ENCODE data around the gene ETFB. TPM values are rescaled to one million over a fixed set of nuclear protein-coding genes. Genes with fewer than 3 reads are reported as not detected.

The ETFB gene
- total RNA-seq, 1 donor from 2014 or later = 114 TPM

DNA sequence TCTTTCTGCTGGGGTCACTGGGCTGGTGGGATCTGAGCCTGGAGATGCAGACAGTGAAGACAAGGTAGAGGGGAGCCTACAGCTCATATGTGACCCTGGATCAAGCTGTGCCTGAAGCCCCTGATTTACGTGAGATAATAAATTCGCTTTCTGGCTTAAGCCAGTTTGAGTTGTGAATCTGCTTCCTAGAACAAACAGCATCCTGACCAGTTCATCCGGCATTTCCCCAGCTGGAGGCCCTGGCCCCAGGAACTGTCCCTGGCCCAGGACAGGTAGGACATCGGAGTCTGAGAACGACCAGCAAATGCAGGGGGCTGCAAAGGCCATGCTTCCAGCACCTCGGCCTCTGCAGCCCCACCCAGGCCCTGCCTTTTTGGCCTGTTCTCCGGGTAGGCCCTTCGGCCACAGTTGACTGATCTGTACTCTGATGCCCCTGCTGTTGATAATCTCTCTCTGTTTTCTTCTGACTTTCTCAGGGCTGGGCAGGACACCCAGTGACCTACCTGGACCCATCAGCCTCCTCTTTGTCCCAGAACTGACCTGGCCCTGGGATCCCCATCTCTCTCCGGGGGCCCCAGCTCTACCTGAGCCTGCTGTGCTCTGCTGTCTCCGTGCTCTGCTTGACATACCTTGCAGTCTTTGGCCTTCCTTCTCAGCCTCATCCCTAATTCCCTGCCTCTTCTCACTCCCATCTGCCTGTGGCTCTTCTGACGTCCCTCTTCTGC is 14.8 kb downstream of the ETFB start:
- no peak for DNase-seq (ENCODE audit: extremely low spot score in 2 of 2)
- no peak for TF ChIP-seq POLR2AphosphoS5 (IDR thresholded peaks at IDR 0.05; ENCODE audit: insufficient read depth in 1 of 2, low read depth in 1 of 2)
- TF ChIP-seq POLR2A (IDR thresholded peaks at IDR 0.05) = no peak
- TF ChIP-seq, protein P1, sequence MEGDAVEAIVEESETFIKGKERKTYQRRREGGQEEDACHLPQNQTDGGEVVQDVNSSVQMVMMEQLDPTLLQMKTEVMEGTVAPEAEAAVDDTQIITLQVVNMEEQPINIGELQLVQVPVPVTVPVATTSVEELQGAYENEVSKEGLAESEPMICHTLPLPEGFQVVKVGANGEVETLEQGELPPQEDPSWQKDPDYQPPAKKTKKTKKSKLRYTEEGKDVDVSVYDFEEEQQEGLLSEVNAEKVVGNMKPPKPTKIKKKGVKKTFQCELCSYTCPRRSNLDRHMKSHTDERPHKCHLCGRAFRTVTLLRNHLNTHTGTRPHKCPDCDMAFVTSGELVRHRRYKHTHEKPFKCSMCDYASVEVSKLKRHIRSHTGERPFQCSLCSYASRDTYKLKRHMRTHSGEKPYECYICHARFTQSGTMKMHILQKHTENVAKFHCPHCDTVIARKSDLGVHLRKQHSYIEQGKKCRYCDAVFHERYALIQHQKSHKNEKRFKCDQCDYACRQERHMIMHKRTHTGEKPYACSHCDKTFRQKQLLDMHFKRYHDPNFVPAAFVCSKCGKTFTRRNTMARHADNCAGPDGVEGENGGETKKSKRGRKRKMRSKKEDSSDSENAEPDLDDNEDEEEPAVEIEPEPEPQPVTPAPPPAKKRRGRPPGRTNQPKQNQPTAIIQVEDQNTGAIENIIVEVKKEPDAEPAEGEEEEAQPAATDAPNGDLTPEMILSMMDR (IDR thresholded peaks at IDR 0.05) = no peak
- Histone ChIP-seq H3K4me1 (peaks cover 8% of the 10 kb centered on the region), H3K4me3 (no peak overlapping the region), H3K27me3 (no peaks in the 10 kb centered on the region), H3K9me3 (no peaks in the 10 kb centered on the region), H3K27ac (peak overlapping the region; percentile 26), H3K36me3 (peaks cover 0 to 17% of the 10 kb centered on the region in 2 donors)
- intact Hi-C loops (cut with DNase I) = no loop called here

- H3K9me3 ChIP-seq = no peaks in the 10 kb centered on the region
- intact Hi-C loops (cut with DNase I) = no loop called here
- no peak overlapping the region for H3K4me3 ChIP-seq
- H3K27ac ChIP-seq = no peak overlapping the region
- H3K27me3 ChIP-seq = no peaks in the 10 kb centered on the region
- H3K36me3 ChIP-seq = peaks cover 0 to 24% of the 10 kb centered on the region in 2 donors
- TF ChIP-seq POLR2A (IDR thresholded peaks at IDR 0.05) (no peak), POLR2AphosphoS5 (IDR thresholded peaks at IDR 0.05; ENCODE audit: insufficient read depth in 1 of 2, low read depth in 1 of 2) (no peak)
- TF ChIP-seq, protein P1 (IDR thresholded peaks at IDR 0.05) = no peak
- H3K4me1 ChIP-seq = no peaks in the 10 kb centered on the region
- no peak for DNase-seq (ENCODE audit: extremely low spot score in 2 of 2)
Measured at GRCh38 chr19:51347209-51347928, 18.8 kb downstream of the ETFB start.

DNA sequence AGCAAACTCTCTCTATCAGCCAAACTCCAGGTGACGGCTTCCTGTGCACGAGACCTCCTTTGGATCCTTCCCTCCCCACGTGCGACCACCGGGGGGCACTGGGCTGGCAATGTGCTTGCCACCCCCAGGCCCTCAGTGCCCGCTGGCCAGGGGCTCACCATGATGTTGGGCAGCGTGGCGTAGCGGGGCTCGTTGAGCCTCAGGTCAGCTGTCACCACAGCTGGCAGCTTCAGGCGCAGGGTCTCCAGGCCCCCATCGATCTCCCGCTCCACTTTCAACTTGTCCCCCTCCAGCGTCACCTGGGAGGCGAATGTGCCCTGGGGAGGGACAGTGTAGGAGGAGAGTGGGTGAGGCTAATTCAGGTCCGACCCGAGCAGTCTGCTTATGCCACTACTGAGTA is 19.4 kb downstream of the ETFB start:
- Histone ChIP-seq H3K36me3 (peaks cover 0 to 24% of the 10 kb centered on the region in 2 donors), H3K27me3 (no peaks in the 10 kb centered on the region), H3K4me1 (no peaks in the 10 kb centered on the region), H3K4me3 (no peak overlapping the region), H3K27ac (no peak overlapping the region), H3K9me3 (no peaks in the 10 kb centered on the region)
- DNase-seq (ENCODE audit: extremely low spot score in 2 of 2) = no peak
- intact Hi-C loops (cut with DNase I) = no loop called here
- TF ChIP-seq POLR2AphosphoS5 (IDR thresholded peaks at IDR 0.05; ENCODE audit: insufficient read depth in 1 of 2, low read depth in 1 of 2) (no peak), POLR2A (IDR thresholded peaks at IDR 0.05) (no peak)

DNA sequence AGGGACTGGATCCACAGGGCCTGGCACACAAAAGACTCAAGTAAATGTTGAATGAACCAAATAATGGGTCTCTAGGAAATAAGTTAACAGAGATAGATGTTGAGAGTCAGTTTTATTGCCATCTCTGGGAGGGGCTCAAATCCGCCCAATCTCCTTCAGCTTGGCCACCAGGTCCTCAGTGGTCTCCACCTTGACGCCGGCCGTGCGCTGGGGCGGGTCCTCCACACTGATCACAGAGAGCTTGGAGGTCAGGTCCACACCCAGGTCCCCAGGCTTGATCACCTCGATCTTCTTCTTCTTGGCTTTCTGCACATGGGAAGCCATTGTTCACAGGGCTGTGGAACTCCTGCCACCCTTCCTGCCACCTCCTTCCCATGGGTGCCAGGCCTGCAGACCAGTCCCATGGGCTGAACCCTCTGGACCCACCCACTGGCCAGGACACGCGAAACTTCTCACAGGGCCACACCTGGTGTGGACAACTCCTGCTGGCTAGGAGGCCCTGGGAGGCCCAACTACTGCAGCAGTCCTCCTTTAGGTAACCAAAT is 21.0 kb downstream of the ETFB start:
- Histone ChIP-seq H3K4me1 (peaks cover 10% of the 10 kb centered on the region), H3K27me3 (no peaks in the 10 kb centered on the region), H3K9me3 (no peaks in the 10 kb centered on the region), H3K4me3 (no peak overlapping the region), H3K27ac (no peak overlapping the region), H3K36me3 (peaks cover 0 to 24% of the 10 kb centered on the region in 2 donors)
- intact Hi-C loops (cut with DNase I) = no loop called here
- TF ChIP-seq POLR2A (IDR thresholded peaks at IDR 0.05) (no peak), POLR2AphosphoS5 (IDR thresholded peaks at IDR 0.05; ENCODE audit: insufficient read depth in 1 of 2, low read depth in 1 of 2) (no peak)
- TF ChIP-seq, protein P1 (IDR thresholded peaks at IDR 0.05) = no peak
- no peak for DNase-seq (ENCODE audit: extremely low spot score in 2 of 2)

DNA sequence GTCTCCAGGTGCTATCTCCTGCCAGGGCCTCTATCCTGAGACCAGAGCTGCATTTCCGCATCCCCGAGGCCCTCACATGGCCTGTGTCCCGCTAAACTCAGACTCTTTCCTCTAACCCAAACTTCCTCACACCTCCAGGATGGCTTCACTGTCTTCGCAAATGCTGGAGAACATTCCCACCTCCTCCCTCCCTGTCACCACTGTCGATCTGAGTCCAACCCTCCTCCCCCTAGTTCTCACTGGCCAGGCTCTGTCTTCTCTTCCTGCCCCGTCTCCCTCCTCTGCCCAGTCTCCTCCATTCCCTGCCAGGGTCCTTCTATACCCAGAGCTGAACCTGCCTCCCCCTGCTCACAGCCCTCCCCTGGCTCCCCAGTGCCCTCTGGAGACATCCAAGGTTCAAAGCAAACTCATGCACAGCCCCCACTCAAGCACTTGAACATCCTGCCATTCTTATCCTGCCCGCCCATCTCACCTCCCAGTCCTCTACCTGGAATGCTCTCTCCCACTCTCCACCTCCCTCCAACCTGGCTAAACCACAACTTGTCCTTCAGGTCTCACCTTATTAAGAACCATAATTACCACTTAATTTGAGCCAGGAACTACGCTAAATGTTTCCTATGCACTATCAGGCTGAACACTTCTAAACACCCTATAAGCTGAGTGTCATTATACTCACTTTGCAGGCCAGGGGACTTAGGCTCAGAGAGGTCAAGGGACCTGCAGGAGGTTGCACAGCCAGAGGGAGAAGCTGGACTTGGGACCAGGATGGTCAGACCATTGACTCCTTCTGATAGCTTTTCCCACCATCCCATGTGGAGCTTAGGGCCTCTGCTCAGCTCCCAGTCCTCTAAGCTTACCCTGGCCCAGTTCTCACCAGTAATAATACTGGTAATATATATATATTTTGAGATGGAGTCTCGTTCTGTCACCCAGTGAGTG is 23.3 kb downstream of the ETFB start:
- intact Hi-C loops (cut with DNase I) = no loop called here
- H3K27ac ChIP-seq = no peak overlapping the region

More for the DNA sequence above, 23.3 kb downstream of the ETFB start:
- H3K36me3 ChIP-seq = peaks cover 0 to 12% of the 10 kb centered on the region in 2 donors
- H3K4me1 ChIP-seq = peaks cover 21% of the 10 kb centered on the region
- no peak for DNase-seq (ENCODE audit: extremely low spot score in 2 of 2)
- no peaks in the 10 kb centered on the region for H3K9me3 ChIP-seq
- no peaks in the 10 kb centered on the region for H3K27me3 ChIP-seq
- TF ChIP-seq, protein P1 (IDR thresholded peaks at IDR 0.05) = no peak
- TF ChIP-seq POLR2A (IDR thresholded peaks at IDR 0.05) (no peak), POLR2AphosphoS5 (IDR thresholded peaks at IDR 0.05; ENCODE audit: insufficient read depth in 1 of 2, low read depth in 1 of 2) (no peak)
- no peak overlapping the region for H3K4me3 ChIP-seq

Measured in vagina (tissue), 2 donors.